ENCODE results near the gene SPAG9.
A peak's percentile ranks its signal among the peaks of the same experiment; 100 is the strongest.

The SPAG9 gene

GRCh38 chr17:50953831-50954601, 166.7 kb downstream of the SPAG9 start:
- TF ChIP-seq, protein P1, sequence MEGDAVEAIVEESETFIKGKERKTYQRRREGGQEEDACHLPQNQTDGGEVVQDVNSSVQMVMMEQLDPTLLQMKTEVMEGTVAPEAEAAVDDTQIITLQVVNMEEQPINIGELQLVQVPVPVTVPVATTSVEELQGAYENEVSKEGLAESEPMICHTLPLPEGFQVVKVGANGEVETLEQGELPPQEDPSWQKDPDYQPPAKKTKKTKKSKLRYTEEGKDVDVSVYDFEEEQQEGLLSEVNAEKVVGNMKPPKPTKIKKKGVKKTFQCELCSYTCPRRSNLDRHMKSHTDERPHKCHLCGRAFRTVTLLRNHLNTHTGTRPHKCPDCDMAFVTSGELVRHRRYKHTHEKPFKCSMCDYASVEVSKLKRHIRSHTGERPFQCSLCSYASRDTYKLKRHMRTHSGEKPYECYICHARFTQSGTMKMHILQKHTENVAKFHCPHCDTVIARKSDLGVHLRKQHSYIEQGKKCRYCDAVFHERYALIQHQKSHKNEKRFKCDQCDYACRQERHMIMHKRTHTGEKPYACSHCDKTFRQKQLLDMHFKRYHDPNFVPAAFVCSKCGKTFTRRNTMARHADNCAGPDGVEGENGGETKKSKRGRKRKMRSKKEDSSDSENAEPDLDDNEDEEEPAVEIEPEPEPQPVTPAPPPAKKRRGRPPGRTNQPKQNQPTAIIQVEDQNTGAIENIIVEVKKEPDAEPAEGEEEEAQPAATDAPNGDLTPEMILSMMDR (IDR thresholded peaks at IDR 0.05; ENCODE audit: borderline replicate concordance, insufficient read depth, low read depth, low read length) = no peak
- no peak overlapping the region for H3K4me3 ChIP-seq (ENCODE audit: low read depth, low read length)

GRCh38 chr17:50953518-50953830, 167.2 kb downstream of the SPAG9 start:
- no peak overlapping the region for H3K4me3 ChIP-seq (ENCODE audit: low read depth, low read length)
- TF ChIP-seq, protein P1 (IDR thresholded peaks at IDR 0.05; ENCODE audit: borderline replicate concordance, insufficient read depth, low read depth, low read length) = no peak

DNA sequence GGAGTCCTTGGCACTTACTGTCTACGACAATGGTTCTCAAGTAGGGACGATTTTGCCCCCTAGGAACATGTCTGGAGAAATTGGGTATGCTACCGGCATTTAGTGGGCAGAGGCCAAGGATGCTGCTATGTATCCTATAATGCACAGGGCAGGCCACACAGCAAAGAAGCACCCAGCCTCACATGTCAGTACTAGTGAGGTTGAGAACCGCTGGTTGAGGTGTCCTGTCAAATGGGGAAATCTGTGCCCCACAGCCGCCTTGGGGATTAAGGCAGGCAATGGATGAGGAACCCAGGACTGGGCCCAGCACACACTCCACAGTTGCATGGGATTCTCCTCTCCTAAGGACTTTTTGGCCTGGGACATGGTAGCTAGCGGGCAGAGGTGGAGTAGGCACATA, 167.8 kb downstream of the SPAG9 start:
- TF ChIP-seq, protein P1 (IDR thresholded peaks at IDR 0.05; ENCODE audit: borderline replicate concordance, insufficient read depth, low read depth, low read length) = no peak
- no peak overlapping the region for H3K4me3 ChIP-seq (ENCODE audit: low read depth, low read length)

- no peak overlapping the region for H3K4me3 ChIP-seq (ENCODE audit: low read depth, low read length)
- TF ChIP-seq, protein P1 (IDR thresholded peaks at IDR 0.05; ENCODE audit: borderline replicate concordance, insufficient read depth, low read depth, low read length) = no peak
Observed at GRCh38 chr17:50952013-50952412, 168.7 kb downstream of the SPAG9 start.

GRCh38 chr17:50949989-50950877, 170.4 kb downstream of the SPAG9 start:
- TF ChIP-seq, protein P1 (IDR thresholded peaks at IDR 0.05; ENCODE audit: borderline replicate concordance, insufficient read depth, low read depth, low read length) = peak; percentile 78
- no peak overlapping the region for H3K4me3 ChIP-seq (ENCODE audit: low read depth, low read length)

- TF ChIP-seq, protein P1 (IDR thresholded peaks at IDR 0.05; ENCODE audit: borderline replicate concordance, insufficient read depth, low read depth, low read length) = no peak
- no peak overlapping the region for H3K4me3 ChIP-seq (ENCODE audit: low read depth, low read length)
Observed at GRCh38 chr17:50949128-50949988, 171.3 kb downstream of the SPAG9 start.

All from GM12875 (cell line).